Kidney (tissue), 14 donors: ENCODE measurements around the gene SPIRE1. TPM values are rescaled to one million over a fixed set of nuclear protein-coding genes. Genes with fewer than 3 reads are reported as not detected.

Experiments used
- DNase-seq, 5 donors: peaks; one replicate each; pipeline ENCODE4 v3.0.0-alpha.2; 2013 to 2020
- FAIRE-seq: peaks from 2 replicates; lab custom pipeline; 2012; peaks lifted over from hg19 to GRCh38; lab: Jason Lieb, UNC
- H3K27ac ChIP-seq, 2 donors: one replicate each; pipeline ENCODE4 v1.7.0; 2013; ENCODE audit warnings: low read depth in 2 of 2, low read length in 2 of 2, inconsistent platforms in 1 of 2
- H3K27me3 ChIP-seq: one replicate; pipeline ENCODE4 v1.7.1; 2013; ENCODE audit warnings: low read length, inconsistent platforms; ENCODE audit not compliant: control insufficient read depth, insufficient read depth
- H3K36me3 ChIP-seq, 3 donors: one replicate each; pipeline versions ENCODE4 v1.7.0 to v1.7.1; 2013; ENCODE audit warnings: low read length in 3 of 3, control low read depth in 1 of 3, inconsistent platforms in 1 of 3; ENCODE audit not compliant: insufficient read depth in 3 of 3, control insufficient read depth in 2 of 3
- H3K4me1 ChIP-seq, 3 donors: one replicate each; pipeline versions ENCODE4 v1.7.0 to v1.7.1; 2013; ENCODE audit warnings: low read length in 3 of 3, inconsistent platforms in 1 of 3, low read depth in 1 of 3; ENCODE audit not compliant: control insufficient read depth in 2 of 3, insufficient read depth in 2 of 3
- H3K4me3 ChIP-seq, 3 donors: one replicate each; pipeline versions ENCODE4 v1.7.0 to v1.8.1; 2013; ENCODE audit warnings: low read length in 3 of 3, control low read depth in 1 of 3, inconsistent platforms in 1 of 3
- H3K9ac ChIP-seq, 3 donors: one replicate each; pipeline versions ENCODE4 v1.7.0 to v1.7.1; 2013; ENCODE audit warnings: low read length in 3 of 3, control low read depth in 1 of 3, inconsistent platforms in 1 of 3
- H3K9me3 ChIP-seq, 3 donors: one replicate each; pipeline versions ENCODE4 v1.7.0 to v1.7.1; 2013; ENCODE audit warnings: low read length in 3 of 3, control low read depth in 1 of 3, inconsistent platforms in 1 of 3; ENCODE audit not compliant: control insufficient read depth in 2 of 3, insufficient read depth in 1 of 3
- intact Hi-C: fragments of 100-400 bp; cut with DNase I; formaldehyde crosslinking; loops from one replicate; pipeline ENCODE4 v1.11.1; 2022
- polyA plus RNA-seq: library from polyadenylated mRNA; stranded (reverse); fragments of 350-450 nt; fragmentation: Illumina TruSeq; extraction: RNeasy Lipid Tissue Mini Kit (QIAGEN cat#74804); gene quantifications from one replicate; pipeline ENCODE4 v1.2.3, GENCODE V29; 2014; ENCODE audit warnings: low read depth, low replicate concordance; ENCODE audit not compliant: insufficient read depth
- total RNA-seq: library from RNA; stranded (reverse); fragmentation: NEBNext Ultra II Directional; extraction: Animal tissue kit (Norgen Biotek cat#: 25700); gene quantifications from one replicate; pipeline ENCODE4 v1.2.1, GENCODE V29; 2021
- TF ChIP-seq, protein P1 (sequence below): IDR thresholded peaks from 3 replicates; pipeline ENCODE4 v1.5.1; 2012; ENCODE audit warnings: mild to moderate bottlenecking, moderate library complexity, borderline replicate concordance; ENCODE audit not compliant: insufficient read depth; ENCODE audit errors: extremely low read depth
- donor health status: control.
- donor health status: control.
- donor health status: control.
- donor health status: control.
- donor health status: control.
- donor health status: DM: yes; HTN: yes; CAD: no.
- donor health status: Normal renal cell carcinoma (clear cell type).

Gene SPIRE1
- total and polyA plus RNA-seq, 2 donors from 2014 or later, result 12.3 to 35.1 TPM

- TF ChIP-seq, protein P1, sequence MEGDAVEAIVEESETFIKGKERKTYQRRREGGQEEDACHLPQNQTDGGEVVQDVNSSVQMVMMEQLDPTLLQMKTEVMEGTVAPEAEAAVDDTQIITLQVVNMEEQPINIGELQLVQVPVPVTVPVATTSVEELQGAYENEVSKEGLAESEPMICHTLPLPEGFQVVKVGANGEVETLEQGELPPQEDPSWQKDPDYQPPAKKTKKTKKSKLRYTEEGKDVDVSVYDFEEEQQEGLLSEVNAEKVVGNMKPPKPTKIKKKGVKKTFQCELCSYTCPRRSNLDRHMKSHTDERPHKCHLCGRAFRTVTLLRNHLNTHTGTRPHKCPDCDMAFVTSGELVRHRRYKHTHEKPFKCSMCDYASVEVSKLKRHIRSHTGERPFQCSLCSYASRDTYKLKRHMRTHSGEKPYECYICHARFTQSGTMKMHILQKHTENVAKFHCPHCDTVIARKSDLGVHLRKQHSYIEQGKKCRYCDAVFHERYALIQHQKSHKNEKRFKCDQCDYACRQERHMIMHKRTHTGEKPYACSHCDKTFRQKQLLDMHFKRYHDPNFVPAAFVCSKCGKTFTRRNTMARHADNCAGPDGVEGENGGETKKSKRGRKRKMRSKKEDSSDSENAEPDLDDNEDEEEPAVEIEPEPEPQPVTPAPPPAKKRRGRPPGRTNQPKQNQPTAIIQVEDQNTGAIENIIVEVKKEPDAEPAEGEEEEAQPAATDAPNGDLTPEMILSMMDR, result no peak
- Histone ChIP-seq H3K27ac (no peak overlapping the region), H3K9ac (no peak overlapping the region), H3K36me3 (no peaks in the 10 kb centered on the region), H3K4me1 (peaks cover 0 to 17% (median 5%) of the 10 kb centered on the region in 3 donors), H3K9me3 (no peaks in the 10 kb centered on the region), H3K27me3 (no peaks in the 10 kb centered on the region), H3K4me3 (no peak overlapping the region)
- no peak for FAIRE-seq
- intact Hi-C loops, result no loop called here
- no peak for DNase-seq
Observed at GRCh38 chr18:12598181-12598930, 59.6 kb downstream of the SPIRE1 start.

GRCh38 chr18:12597760-12598159, 60.1 kb downstream of the SPIRE1 start:
- H3K36me3 ChIP-seq, result no peaks in the 10 kb centered on the region
- H3K9ac ChIP-seq, result no peak overlapping the region
- intact Hi-C loops, result no loop called here
- no peaks in the 10 kb centered on the region for H3K9me3 ChIP-seq
- no peaks in the 10 kb centered on the region for H3K27me3 ChIP-seq
- DNase-seq (peak in 1 of 5 donors; percentile 75), FAIRE-seq (no peak)
- H3K4me3 ChIP-seq, result no peak overlapping the region
- TF ChIP-seq, protein P1, result no peak
- H3K4me1 ChIP-seq, result peaks cover 0 to 17% (median 5%) of the 10 kb centered on the region in 3 donors
- no peak overlapping the region for H3K27ac ChIP-seq

DNA sequence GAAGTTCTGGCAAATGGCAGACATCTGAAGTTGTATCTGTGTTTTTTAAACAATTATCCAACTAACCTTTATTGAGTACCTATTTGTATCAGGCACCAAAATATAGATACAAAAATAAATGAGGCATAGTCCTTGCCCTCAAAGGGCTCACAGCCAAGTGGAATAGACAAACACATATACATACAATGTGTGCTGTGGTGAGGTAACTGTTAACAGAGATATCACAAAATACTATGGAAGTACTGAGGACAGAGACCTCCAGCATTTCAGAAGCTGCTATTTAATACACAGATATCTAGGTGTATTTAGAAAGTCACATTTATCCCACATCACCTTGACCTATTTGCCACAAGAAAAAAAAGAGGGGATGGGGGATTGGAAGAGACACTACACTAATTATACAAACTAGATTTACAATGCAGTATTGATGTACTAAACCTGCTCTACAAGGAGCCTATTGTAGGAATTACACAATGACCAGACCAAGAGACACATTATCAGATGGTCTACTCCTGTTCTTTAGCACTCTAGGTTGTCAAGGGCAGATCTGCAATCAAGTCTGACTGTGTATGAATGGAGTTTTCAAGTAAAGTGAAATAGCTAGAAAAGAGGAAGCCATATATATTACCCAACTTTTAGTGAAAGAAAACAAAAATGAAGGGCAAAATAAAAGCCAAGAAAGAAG, 62.2 kb downstream of the SPIRE1 start:
- TF ChIP-seq, protein P1, result no peak
- no peaks in the 10 kb centered on the region for H3K36me3 ChIP-seq
- H3K9ac ChIP-seq, result no peak overlapping the region
- no peaks in the 10 kb centered on the region for H3K9me3 ChIP-seq
- FAIRE-seq (no peak), DNase-seq (no peak)
- no peak overlapping the region for H3K4me3 ChIP-seq
- no peak overlapping the region for H3K27ac ChIP-seq
- intact Hi-C loops, result no loop called here
- H3K27me3 ChIP-seq, result no peaks in the 10 kb centered on the region
- H3K4me1 ChIP-seq, result peaks cover 0 to 17% (median 5%) of the 10 kb centered on the region in 3 donors
